Measurements from ENCODE around the gene PLEKHA7.

Gene PLEKHA7

DNA sequence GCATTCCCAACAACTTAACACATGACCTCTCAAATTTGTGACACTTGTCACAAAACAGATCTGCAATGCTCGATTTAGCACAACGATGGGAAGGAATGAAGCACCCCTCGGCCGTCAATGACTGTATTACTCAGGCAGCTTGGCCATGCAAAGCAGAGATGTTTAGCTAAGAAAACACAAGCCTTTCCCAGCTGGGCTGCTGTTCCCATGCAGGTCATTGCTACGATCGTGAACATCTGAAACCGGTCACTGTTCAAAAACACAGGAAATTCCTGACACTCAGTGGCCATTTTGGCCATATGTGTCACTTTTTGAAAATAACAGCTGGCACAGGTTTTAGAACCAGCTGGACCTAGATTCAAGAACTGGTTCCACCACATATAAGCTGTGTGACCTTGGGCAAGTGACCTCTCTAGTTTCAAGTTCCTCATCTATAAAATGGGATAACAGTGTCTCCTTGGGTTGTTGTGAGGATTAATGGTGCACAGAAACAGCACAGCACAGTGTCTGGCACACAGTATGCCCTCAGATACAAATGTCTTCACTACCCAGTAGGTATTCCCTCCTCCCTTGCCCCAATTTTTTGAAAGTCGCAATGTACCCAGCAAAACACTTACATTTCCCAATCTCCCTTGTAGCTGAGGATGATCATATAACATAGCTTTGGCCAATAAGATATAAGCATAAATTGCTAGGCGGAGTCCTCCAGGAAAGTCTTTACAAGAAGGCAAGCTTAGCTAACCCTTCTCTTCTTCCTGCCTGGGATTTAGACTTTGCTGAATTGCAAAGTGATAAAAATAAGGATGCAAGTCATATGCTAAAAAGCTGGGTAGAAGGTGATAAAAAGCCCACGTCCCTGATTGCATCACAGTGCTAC, 182.7 kb downstream of the PLEKHA7 start:
- no peak for DNase-seq

DNA sequence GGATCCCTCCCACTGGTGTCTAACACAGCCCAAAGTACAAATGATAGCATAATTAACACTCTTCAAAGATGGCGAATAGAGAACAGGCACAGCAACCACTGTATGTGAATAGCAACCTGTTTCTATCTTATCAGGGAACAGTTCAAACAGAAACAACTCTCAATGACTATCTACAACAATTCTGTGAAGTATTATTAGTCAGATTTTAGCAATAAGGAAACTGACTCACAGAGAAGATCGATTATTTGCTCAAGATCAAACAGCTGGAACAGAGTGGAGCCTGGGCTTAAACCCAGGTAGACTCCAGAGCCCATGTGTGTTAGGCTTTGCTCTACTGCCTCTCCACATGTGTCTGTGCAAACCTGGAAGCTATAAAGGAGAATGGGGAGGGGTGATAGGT, 187.1 kb downstream of the PLEKHA7 start:
- no peak for DNase-seq

DNA sequence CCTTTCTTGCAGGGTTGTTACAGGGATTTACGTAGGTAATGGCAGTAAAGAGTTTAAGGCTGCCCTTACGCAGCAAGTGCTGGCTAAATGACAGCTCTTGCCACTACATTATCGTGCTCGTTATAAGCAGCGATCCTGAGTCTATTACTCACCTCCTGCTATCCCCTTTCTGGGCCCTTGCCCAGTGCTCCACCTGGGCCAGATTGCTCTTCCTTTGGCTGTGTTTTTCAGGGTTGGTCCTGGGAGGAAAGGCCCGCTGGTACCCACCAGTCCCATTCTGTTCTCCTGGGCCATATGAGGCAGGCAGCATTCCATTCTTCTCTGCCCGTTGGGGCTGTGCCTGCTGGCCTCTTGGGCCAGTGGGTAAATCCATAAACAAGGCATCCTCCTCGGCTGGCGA, 188.2 kb downstream of the PLEKHA7 start:
- no peak for DNase-seq

DNA sequence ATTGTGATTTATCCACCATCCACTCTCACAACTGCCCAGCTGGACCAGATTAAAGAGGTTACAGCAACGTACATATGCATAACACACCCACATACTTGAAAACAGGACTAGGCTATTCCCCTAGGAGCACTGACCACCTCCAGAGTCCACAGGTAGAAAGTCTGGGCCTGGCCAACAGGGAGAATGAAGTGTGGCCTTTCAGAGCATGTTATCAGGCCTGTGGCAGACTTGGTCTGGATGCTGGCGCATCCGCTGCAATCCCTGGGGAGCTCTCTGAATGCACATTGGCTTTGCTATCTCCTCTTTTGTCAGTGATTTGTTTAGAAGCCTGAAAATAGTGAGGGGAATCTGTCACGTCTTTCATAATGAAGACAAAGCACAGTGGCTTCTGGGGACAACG, 189.1 kb downstream of the PLEKHA7 start:
- DNase-seq, result no peak

DNA sequence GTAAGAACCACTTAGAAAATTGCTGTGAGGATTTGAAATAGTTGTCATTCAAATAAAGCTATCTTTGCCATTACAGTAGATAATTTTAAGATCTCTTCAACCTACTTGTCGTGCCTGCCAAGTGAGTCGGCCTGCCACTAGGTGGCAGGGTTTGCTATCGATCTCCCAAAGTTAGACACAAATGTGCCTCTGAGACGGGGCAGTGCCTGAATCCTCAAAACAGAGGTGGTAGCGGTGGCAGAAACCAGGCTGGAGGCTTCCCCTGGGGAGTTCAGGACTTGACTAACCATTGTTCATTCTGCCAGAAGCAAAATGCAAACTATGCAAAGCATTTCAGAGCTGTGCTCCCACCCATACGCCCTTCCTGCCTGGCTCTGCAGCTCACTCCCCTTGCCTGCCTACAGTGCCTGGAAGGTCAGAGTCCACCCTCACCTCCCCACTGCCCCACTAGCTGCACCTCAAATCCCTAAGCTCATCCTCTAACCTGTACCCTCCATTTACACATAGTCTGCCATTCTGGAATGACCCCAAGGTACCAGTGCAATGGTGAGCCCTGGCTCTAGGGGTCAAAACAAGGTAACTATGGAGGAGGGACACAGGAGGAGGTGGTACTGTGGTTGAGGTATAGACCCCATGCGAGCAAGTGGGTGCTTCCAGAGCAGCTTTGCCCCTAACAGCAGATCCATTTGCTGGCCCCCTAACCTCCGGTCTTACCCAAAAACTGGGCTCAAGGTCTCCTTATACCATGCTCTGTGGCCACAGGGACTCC, 193.7 kb downstream of the PLEKHA7 start:
- peak; percentile 59 to 74 for DNase-seq

DNA sequence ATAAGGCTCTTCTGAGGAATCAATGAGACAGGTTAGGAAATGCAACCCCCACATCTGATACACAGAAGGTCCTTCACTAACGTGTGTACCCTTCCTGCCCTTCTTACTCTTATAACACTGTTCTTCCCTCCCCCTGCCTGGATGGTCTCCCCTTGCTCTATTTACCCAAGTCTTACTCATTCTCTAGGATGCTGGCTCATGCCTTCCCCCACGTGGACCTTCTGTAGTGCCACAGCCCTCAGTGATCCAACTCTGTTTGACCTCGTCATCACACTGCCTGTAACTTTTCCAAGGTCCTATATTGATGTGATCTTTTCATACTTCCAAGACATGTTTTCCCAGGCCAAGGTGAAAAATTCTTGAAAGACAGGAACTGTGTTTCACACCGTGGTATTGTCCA, 195.9 kb downstream of the PLEKHA7 start:
- no peak for DNase-seq

DNA sequence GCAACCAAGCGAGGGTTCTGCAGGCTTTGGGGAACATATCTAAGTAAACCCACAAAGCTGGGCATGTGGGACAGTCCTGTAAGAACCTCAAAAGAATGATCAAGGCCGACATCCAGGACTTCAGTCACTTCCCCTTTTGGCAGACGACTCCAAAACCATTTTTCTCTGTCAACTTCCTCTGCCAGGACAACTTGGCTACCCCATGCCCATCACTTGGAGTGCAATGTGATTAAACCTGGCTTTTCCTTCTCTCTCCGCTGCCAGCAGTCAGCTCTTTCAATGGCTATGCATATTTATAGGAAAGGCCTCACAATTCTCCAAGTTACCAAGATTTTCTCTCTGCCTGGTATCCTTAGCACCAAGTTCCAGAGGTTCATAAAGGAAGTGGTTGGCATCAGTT, 196.9 kb downstream of the PLEKHA7 start:
- DNase-seq, result no peak

DNA sequence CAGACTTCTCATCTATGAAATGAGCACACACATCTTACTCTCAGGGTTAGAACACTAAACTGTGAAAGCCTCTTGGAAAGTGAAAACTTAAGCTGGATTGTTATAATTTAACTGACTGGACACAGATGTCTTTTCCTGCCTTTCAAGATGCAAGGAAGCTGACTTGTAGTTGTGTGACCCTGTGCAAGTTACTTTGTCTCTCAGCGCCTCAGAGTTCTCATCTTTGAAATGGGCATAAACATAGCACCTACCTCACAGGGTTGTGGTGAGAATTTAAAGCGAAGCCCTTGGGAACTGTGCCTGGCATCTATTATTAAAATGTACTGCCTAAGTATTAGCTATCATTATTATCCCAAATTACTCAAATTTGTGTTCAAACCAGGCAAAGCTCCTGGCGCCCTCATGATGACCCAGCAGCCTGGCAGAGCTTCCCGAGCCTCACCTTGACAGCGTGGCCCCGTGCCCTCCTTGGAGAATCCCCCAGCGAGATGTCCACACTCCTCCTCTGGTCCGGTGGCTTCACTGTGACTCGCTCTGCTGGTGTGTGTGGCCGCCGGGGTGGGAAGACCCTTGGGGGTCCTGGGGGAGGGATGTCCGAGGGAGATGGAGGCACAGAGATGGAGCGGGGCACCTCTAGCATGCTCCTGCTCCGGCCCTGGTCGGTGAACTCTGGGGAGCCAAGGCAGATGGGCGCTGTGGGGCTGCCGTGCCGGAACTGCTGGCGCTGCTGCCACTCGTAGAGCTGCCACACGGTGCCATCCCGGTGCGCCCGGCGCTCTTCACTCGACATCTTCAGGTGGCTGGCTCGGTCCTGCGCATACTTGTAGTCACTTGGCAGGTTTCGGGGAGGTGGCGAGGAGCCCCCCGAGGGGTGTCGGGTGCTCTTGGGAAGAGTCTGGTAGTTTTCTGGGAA, 197.6 kb downstream of the PLEKHA7 start:
- DNase-seq, result no peak

DNA sequence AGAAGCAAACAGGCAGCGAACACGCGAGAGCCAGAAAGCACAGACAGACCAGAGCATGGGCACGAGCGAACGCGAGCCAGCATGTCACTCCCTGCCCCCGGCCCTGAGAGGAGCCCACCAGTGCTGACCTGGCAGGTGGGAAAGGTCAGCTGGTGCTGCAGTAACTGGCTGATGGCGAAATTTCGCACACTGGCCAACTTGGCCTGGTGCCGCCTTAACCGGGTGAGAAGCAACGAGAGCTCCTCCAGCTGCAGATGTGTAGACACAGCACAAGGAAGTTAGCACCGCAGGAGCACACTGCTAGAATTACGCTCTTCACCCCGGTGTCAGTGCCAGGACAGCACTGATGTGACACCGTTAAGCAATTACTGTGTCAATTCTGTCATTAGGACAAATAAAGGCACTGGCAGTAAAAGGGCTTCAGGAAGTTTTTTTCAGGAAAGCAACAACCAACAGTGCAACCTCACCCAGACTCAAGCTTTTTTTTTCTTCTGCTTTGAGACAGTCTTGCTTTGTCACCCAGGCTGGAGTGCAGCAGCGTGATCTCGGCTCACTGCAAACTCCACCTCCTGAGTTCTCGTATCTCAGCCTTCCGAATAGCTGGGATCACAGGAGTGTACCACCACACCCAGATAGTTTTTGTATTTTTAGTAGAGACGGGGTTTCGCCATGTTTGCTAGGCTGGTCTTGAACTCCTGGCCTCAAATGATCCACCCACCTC, 199.0 kb downstream of the PLEKHA7 start:
- DNase-seq, result no peak

DNA sequence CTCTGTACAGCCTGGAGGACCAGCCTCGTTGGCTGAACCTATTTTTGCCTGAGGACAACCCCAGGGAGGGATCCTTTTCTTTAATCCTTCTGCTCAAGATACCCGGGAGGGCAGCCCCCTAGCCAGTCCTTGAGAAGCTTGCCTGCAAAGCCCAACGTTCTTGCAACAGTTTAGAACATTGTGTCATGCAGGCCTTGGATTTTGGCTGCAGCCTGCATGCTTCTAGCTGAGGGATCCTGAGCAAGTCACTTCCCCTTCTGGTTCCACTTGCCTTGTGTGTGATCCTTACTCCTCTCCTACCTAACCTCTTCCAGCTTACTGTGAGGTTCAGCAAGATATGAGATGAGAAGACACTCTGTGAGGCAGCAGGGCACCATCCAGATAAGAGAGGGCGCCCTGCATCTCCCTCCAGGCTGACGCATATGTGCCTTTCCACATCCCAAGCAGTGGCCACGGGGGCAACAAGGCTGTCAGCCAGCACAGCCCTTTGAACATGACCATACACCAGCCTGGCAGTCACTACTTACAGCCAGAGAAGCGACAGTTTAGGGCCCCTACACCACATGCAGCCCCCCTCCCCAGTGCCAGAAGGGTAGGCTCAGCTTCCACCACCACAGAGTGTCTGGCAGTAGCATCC, 199.7 kb downstream of the PLEKHA7 start:
- DNase-seq, result no peak

DNA sequence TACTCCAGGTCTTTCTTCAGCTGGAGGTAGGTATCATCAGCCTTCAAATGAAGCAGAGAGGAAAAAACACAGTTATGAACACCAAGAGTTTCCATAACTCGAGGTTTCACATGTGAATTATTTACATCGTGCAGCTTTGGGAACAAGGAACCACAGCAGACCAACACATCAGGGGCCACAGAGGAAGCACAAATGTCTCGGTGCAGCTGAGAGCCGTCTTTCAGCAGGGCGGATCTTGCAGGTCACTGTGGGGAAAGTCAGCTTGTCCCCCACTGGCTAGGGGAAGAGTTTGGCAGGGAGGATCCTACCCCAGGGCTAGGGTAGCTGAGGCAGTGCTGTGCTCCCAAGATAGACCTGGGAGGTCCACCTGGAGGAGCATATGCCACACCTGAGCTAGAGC, 201.1 kb downstream of the PLEKHA7 start:
- no peak for DNase-seq

DNA sequence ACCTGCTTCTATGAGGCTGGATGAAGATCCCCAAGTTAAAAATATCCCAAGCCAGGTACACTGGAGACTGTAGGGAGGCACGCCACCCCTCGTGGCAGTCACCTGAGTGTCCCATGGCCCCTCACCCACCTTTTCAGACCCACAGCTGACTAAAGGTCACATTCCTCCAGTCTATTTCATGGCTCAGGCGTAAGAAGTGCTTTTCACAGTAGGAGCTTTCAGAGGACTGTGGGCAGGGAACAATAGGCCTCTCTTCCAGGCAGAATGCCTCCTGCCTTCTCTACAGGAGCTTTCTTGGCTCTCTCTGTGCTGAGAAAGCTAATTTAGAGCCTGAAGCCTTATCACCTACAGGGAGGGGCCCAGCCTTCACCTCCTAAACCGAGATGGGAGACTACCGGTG, 201.9 kb downstream of the PLEKHA7 start:
- no peak for DNase-seq

DNA sequence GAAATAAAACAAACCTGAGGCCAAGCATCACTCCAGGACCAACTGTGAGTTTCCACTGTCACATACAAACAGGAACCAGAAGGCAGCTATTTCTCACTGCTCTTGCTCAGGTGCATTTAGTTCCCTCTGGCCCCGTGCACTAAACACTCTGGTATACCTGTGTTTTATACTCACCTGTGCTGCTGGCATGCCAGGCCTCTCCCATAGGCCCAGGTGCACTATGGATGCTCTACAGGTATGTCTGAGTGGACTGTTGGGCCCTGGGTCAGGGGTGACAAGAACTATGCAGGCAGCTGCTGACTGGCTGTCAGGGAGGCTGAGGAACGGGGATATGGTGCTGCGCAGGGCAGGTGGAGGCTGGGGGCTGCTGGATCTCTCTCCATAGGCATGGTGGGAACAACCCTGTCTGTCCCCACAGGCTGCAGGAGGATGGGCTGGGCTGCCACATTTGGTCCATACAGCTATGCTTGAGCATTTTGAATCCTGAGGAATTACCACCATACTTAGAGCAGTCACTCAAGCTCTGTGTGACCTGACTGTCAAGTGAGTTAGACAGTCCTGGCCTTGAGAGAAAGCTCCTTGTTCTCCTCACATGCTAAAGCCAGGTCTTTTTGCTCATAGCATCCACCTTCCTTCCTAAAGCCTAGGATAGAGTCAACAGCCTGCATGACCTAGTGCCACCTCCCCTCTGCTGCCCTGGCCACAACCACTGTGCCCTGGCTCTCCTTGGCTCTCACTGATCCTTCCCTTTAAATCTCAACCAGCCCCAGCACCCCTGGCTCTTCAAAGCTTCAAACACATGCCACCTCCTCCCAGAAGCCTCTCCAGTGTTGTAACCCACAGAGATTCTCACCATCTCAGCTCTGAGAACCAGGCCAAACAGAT, 202.8 kb downstream of the PLEKHA7 start:
- DNase-seq, result no peak

DNA sequence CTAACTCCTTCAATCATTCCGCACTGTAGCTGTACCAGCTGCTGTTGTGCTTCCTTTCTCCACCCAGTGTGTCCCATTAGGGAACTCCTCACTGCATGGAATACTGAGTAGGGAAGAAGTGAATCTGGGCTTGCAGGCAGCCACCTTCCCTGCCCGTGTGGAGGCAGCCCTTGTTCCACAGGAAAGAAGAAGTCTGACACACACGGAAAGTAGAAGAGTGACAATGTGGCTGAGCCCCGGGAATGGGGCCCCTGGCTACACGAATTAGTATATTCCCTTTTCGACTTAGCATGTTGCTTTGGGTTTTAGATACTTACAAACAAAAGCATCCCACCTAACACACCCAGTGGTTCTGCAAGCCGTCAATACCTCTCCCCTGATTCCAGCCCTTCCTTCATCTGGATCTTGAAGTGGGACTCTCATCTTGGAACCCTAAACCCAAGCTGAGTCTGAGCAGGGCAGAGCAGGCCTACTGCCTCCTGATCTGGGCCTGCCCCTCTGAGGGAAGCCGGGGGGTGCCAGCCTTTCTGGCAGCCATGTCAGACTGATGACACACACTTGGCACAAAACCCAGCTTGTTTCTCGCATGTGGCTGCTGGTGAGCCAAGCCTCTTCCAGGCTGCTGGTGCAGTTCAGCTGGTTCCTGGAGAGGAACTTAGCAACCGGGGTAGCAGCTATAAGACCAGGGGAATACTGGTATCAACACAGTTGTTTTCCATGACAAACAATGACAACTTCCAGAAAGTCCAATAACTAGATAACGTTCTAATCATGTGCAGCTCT, 204.1 kb downstream of the PLEKHA7 start:
- no peak for DNase-seq

DNA sequence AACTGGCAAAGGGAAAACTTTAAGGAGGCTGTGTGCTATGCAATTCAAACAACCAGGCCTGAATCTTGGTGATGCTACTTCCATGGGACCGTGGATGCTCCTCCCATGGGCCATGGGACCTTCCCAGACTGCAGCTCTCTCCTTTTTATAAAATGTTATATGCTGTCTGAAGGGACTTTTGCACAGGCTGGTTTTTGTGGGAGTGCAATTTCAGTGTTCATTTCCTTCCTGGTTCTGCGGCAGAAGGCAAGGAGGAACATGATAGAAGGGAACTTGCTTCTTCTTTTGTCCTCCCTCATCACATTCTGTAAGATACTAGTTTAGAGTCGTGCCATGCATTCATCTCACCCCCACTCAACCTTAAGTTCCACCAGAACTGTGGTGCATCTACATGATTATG, 206.9 kb downstream of the PLEKHA7 start:
- DNase-seq, result no peak

DNA sequence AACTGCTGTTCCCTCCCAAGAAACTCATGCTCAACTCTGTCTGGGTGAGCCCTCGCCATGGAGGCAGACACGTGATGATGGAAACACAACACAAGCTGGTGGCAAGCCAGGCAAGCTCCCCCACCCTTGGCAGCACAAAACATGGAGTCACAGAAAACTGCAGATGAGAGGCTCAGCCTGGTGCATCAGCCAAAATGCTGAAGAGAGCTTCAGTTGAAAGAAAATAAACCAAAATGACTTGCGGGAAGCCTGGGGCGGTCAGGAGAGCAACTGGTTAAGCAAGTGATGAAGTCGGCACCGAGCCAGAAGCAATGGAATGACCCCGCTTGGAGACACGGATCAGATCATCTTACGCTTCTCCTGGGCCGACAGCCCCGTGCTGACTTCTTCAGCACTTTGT, 207.4 kb downstream of the PLEKHA7 start:
- no peak for DNase-seq

DNA sequence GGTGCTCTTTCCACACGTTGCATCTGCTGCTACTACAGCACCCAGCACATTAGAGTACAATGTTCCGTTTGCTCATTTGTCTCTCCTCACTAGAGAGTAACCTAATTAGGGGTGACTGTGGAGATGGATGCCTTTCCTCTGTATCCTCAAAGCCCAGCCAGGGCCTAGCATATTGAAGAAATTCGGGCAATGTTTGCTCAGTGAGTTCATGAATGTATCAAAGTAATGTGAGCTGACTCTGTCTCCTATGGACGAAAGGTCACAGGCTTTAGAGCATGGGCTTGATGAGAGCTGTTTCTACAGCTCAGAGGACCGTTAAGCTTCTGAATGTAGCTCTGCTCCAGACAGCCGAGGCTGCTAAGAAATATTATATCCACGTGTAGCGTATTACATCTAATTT, 208.3 kb downstream of the PLEKHA7 start:
- DNase-seq, result no peak

DNA sequence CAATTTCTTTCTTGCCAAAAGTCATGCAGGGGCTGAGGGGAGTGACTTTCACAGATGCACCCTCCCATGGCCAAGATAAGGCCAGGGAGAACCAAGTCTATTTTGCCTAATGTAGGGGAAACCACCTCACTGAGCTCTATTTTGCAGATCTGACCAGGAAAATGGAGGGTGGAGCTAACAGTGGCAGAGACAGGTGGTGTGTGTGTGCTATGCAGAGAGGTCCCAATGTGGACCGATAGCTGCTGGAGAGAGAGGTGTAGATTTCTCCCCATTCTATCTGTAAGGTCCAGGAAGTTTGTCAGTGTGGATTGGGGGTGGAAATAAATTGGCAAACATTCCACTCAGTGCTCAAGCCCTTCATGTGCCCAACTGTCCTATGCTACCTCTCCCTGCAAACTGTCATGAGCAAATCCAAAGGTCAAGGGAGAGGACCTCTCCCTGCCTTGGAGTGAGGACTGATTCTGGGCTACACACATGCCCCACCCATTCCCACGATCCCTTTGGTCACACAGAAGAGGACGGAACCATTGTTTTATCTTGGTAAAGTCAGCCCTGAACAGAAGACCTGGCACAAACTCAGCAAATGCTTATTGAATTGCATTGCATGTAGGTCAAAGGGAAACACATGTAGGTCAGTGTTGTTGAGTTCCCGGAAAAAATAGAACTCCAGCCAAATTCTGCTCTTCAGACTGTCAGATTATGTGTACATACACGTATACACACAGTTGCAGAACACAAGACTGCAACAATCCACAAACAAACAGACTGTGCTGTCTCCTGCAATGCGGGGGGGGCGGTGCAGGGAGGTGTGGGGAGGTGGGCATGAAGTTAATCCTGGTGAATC, 209.9 kb downstream of the PLEKHA7 start:
- DNase-seq, result no peak
